Activated naive CD8-positive, alpha-beta T cell treated with anti-CD3 and anti-CD28 coated beads for 36 hours (primary cell): ENCODE measurements around the gene DCAF17. TPM values are rescaled to one million over a fixed set of nuclear protein-coding genes. Genes with fewer than 3 reads are reported as not detected.

Experiments used
- DNase-seq: peaks from one replicate; pipeline ENCODE4 v3.0.0; 2021
- H3K27ac Mint-ChIP-seq: one replicate; pipeline ENCODE4 v1.8.0; 2022; ENCODE audit warnings: mild to moderate bottlenecking, moderate library complexity, mixed read lengths
- H3K27me3 Mint-ChIP-seq: one replicate; pipeline ENCODE4 v1.8.0; 2022; ENCODE audit warnings: mild to moderate bottlenecking, mixed read lengths
- H3K36me3 Mint-ChIP-seq: one replicate; pipeline ENCODE4 v1.8.0; 2021; ENCODE audit warnings: mild to moderate bottlenecking, mixed read lengths
- H3K4me1 Mint-ChIP-seq: one replicate; pipeline ENCODE4 v1.8.0; 2021; ENCODE audit warnings: mixed read lengths
- H3K4me3 Mint-ChIP-seq: one replicate; pipeline ENCODE4 v1.8.0; 2022; ENCODE audit warnings: mild to moderate bottlenecking, moderate library complexity, mixed read lengths
- H3K9me3 Mint-ChIP-seq: one replicate; pipeline ENCODE4 v1.8.0; 2022; ENCODE audit warnings: mixed read lengths
- total RNA-seq, 2 experiments: library from RNA; stranded (reverse); gene quantifications; one replicate each; pipeline ENCODE4 v1.2.3, GENCODE V29; 2021

The DCAF17 gene
- total RNA-seq, 2 experiments from 2014 or later, result 18.8 to 18.9 TPM

DNA sequence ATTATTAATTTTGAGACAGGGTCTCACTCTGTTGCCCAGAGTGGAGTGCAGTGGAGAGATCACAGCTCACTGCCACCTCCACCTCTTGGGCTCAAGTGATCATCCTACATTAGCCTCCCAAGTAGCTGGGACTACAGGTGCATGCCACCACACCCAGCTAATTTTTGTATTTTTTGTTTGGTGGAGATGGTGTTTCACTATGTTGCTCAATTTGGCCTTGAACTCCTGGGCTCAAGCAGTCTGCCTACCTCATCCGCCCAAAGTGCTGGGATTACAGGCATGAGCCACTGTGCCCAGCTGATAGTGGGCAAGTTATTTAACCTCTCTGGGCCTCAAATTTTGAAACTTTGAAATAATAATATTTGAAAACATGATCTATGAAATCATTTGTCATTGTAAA is 26.5 kb downstream of the DCAF17 start:
- Mint-ChIP-seq H3K9me3 (peaks cover 7% of the 10 kb centered on the region), H3K36me3 (peaks cover 43% of the 10 kb centered on the region), H3K4me1 (no peaks in the 10 kb centered on the region), H3K4me3 (no peak overlapping the region), H3K27me3 (no peaks in the 10 kb centered on the region), H3K27ac (no peak overlapping the region)
- DNase-seq, result no peak

DNA sequence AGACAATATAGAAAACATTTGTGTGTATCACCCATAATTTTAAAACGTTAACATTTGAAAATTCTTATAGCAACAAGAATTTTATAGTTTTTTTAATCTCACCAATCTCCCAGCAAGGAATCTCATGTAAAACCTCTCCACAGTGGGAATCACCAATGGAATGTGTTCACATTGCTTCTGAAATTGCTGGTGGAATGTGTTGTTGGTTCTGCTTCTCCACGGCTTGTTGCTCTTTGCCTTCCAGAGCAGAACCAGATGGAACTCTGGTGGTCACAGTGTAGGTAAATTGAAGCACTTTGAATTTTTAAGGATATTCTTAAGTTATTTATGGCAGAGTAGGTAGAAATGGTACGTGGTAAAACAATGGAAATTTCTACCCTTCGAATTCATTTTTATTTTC is 35.1 kb downstream of the DCAF17 start:
- Mint-ChIP-seq H3K9me3 (no peaks in the 10 kb centered on the region), H3K36me3 (peaks cover 19% of the 10 kb centered on the region), H3K4me1 (no peaks in the 10 kb centered on the region), H3K27ac (no peak overlapping the region), H3K27me3 (no peaks in the 10 kb centered on the region), H3K4me3 (no peak overlapping the region)
- no peak for DNase-seq

DNA sequence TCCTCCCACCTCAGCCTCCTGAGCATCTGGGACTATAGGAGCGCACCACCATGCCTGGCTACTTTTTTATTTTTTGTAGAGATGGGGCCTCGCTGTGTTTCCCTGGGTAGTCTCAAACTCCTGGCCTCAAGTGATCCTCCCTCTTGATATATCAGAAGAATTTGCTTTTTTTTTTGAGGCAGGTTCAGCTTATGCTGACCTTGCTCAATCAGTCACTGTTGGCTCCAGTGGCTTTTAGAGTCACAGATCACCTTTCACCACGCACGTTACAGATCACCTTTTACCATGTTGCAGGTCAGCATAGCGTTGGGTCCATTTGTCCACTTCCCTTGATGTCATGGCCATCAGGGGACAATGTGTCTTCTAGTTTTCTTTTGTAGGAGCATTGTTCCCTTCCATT is 36.1 kb downstream of the DCAF17 start:
- no peaks in the 10 kb centered on the region for H3K4me1 Mint-ChIP-seq
- peaks cover 24% of the 10 kb centered on the region for H3K36me3 Mint-ChIP-seq
- no peaks in the 10 kb centered on the region for H3K9me3 Mint-ChIP-seq
- H3K27me3 Mint-ChIP-seq, result no peaks in the 10 kb centered on the region
- DNase-seq, result no peak
- H3K4me3 Mint-ChIP-seq, result no peak overlapping the region
- H3K27ac Mint-ChIP-seq, result no peak overlapping the region

DNA sequence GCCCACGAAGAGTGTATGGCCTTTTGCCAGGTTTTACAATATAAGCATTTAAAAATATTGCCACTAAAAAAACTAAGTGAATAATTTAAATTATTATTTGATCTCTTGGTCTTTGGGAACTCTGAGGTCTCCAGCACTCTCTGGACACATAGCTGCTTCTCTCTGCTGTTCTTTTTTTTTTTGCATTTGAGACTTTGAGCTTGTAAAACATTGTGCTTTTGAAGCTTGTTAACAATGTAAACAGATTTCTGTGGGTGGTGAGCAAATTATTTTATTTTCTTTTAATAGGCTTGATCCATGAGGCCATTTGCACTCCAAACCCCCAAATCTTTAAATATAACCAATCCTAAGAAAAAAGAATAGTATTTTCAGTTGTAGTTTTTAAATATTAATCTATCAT is 42.0 kb downstream of the DCAF17 start:
- Mint-ChIP-seq H3K27me3 (no peaks in the 10 kb centered on the region), H3K9me3 (no peaks in the 10 kb centered on the region)

DNA sequence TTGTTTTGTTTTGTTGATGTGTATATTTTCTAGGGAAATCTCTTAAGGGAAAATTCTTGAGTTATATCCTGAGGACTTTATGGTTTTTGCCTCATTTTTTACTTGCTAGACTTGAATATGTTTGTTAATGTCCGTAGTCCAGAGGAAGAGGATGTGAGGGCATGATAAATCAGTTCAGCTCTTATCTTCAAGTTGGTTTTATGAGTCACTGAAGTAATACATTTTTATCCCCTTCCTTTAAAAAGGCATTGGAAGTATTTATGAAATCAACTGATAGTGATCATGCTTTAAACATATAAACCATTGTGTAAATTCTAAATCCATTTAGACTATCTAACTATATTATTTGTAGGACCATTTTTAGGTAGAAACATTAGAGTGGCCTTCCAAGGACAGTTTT is 44.3 kb downstream of the DCAF17 start:
- Mint-ChIP-seq H3K4me3 (no peak overlapping the region), H3K4me1 (no peaks in the 10 kb centered on the region), H3K27ac (no peak overlapping the region), H3K36me3 (peaks cover 20% of the 10 kb centered on the region), H3K27me3 (no peaks in the 10 kb centered on the region), H3K9me3 (no peaks in the 10 kb centered on the region)
- DNase-seq, result no peak

More for the DNA sequence above, 42.0 kb downstream of the DCAF17 start:
- H3K4me3 Mint-ChIP-seq, result no peak overlapping the region
- no peak overlapping the region for H3K27ac Mint-ChIP-seq
- peaks cover 18% of the 10 kb centered on the region for H3K36me3 Mint-ChIP-seq
- H3K4me1 Mint-ChIP-seq, result no peaks in the 10 kb centered on the region
- no peak for DNase-seq

DNA sequence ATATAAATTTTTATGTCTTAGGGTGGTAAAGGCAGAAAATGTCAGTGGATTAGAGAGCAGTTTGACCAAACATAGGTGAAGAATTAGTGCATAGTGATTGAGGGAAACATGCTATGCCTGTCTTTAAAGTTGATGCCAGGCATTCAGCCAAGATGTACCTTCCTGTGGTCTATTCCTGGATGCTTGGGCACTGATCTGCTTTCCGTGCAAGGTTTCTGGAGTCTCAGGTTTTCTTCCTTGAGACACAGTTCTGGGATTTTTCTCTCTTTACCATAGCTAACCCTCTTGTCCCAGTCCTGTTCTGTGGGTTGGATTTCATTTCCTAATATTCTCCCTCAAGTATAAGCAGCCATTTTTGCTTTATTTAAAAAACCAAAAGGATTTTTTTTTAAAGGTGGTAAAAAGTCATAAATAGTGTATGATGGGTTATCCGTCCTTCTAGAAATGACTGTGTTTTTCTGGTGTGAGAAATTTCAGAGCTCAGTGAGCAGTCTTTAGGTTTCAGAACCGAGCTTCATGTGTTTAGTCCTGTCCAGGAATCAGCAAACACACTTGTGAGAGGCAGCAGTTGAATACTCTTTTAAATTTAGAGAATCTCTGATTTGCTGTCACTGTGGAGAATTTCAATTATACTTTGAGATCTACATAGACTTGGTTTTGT is 45.3 kb downstream of the DCAF17 start:
- no peaks in the 10 kb centered on the region for H3K9me3 Mint-ChIP-seq
- no peak overlapping the region for H3K4me3 Mint-ChIP-seq
- peaks cover 20% of the 10 kb centered on the region for H3K36me3 Mint-ChIP-seq

DNA sequence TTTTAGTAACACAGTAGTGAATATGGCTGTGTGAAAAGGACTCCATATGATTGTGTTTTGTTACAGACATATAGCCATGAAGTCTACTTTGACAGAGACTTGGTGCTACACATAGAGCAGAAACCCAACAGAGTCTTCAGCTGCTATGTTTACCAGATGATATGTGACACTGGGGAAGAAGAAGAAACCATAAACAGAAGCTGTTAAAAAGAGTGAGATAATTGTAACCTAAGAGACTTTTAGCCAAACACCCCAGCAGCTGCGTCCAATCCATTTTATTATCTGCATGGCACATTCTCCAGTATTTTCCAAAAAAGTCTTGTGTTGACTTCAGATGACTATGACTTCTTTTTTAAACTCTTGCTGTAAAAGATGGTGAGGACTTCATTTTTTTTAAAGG is 46.9 kb downstream of the DCAF17 start:
- Mint-ChIP-seq H3K4me3 (no peak overlapping the region), H3K27ac (no peak overlapping the region), H3K36me3 (peaks cover 21% of the 10 kb centered on the region), H3K27me3 (no peaks in the 10 kb centered on the region), H3K9me3 (no peaks in the 10 kb centered on the region), H3K4me1 (no peaks in the 10 kb centered on the region)
- no peak for DNase-seq

More for the DNA sequence above, 45.3 kb downstream of the DCAF17 start:
- H3K27me3 Mint-ChIP-seq, result no peaks in the 10 kb centered on the region
- no peaks in the 10 kb centered on the region for H3K4me1 Mint-ChIP-seq
- no peak for DNase-seq
- H3K27ac Mint-ChIP-seq, result no peak overlapping the region

DNA sequence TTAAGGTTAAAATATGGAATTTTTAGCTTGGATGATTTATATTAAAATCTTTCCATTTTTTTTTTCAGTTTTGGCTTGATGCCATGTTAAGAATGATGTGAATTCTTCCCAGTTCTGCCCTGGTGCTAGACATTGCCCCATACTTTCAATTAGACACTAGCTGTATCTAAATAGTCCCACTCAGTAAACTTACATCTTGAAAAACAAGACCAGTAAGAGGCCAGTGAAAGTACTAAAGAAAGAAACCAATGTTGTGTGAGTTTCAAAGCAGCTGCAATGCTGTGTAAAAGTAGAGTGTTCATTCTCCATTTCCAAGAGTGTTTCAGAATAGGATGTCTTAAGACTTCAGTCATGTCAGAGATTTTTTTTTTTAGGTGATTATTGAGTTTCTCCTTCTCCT is 48.3 kb downstream of the DCAF17 start:
- H3K27me3 Mint-ChIP-seq, result no peaks in the 10 kb centered on the region
- no peaks in the 10 kb centered on the region for H3K9me3 Mint-ChIP-seq
- DNase-seq, result no peak
- H3K27ac Mint-ChIP-seq, result no peak overlapping the region
- peaks cover 30% of the 10 kb centered on the region for H3K36me3 Mint-ChIP-seq
- no peaks in the 10 kb centered on the region for H3K4me1 Mint-ChIP-seq
- H3K4me3 Mint-ChIP-seq, result no peak overlapping the region

DNA sequence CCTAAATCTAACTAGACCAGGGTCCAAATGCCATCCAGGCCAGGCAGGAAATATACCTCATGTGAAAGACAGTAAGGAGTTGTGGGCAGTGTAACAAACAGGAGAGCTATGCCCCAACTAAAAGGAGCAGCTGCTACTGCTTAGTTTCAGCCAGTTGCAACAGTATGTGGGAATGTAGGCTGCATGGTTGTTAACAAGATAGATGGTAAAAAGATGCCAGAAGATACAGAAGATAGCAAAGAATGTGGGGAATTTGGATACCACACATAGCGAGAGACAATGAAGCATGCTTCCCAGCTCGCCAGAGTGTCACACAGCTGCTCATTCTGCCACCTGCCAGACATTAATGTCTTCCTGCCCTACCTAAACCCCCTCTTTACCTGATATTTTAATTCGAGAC is 48.9 kb downstream of the DCAF17 start:
- Mint-ChIP-seq H3K27ac (no peak overlapping the region), H3K36me3 (peaks cover 34% of the 10 kb centered on the region), H3K4me1 (no peaks in the 10 kb centered on the region), H3K27me3 (no peaks in the 10 kb centered on the region), H3K4me3 (no peak overlapping the region), H3K9me3 (no peaks in the 10 kb centered on the region)
- DNase-seq, result no peak

DNA sequence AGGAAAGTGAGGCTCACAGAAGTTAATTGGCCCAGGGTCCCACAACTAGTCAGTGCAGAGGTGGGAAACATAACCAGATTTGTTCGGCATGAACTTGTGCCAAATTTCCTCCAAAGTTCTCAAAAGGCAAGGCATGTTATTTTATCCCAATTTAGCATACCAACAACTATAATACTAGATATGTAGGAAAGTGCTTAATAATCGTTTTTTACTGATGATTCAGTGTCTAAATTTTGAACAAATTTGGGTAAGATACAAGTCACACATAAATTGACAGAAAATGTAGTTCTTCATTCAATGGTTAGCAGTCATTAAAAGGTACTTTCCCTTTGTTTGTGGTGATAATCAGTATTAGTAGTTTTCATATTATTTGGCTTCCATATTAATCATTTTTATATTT is 49.8 kb downstream of the DCAF17 start:
- H3K27me3 Mint-ChIP-seq, result no peaks in the 10 kb centered on the region
- no peak overlapping the region for H3K27ac Mint-ChIP-seq
- H3K36me3 Mint-ChIP-seq, result peaks cover 41% of the 10 kb centered on the region
- H3K9me3 Mint-ChIP-seq, result peaks cover 3% of the 10 kb centered on the region
- DNase-seq, result no peak
- no peak overlapping the region for H3K4me3 Mint-ChIP-seq
- no peaks in the 10 kb centered on the region for H3K4me1 Mint-ChIP-seq

DNA sequence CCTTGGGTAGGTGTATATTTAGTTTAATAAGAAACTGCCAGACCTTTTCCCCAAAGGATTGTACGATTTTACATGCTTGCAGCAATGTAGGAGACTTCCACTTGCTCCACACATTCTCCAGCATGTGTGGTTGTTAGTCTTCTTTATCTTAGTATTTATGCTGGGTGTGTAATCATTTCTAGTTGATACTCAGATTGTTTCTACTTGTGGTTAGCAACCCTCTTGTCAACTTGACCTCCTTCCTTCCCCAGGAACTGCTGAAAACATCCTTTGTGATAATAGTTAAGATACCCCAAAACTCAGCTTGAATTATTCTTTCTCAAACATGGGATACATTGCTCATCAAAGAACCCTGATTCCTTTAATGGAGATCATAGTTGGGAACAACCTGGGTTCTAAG is 51.1 kb downstream of the DCAF17 start:
- Mint-ChIP-seq H3K4me3 (no peak overlapping the region), H3K4me1 (no peaks in the 10 kb centered on the region), H3K27ac (no peak overlapping the region), H3K36me3 (peaks cover 48% of the 10 kb centered on the region), H3K9me3 (peaks cover 7% of the 10 kb centered on the region), H3K27me3 (no peaks in the 10 kb centered on the region)
- no peak for DNase-seq

DNA sequence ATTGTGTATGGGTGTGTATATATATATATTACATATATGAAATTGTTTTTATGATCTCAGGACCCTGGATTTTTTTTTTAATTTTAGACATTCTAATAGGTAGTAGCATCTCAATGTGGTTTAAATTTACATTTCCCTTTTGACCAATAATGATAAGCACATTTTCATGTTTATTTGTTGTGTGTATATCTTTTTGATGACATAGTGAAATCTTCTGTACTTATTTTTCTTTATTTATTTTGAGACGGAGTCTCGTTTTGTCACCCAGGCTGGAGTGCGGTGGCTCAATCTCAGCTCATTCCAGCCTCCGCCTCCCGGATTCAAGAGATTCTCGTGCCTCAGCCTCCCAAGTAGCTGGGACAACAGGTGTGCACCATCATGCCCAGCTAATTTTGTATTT is 53.2 kb downstream of the DCAF17 start:
- no peak for DNase-seq

DNA sequence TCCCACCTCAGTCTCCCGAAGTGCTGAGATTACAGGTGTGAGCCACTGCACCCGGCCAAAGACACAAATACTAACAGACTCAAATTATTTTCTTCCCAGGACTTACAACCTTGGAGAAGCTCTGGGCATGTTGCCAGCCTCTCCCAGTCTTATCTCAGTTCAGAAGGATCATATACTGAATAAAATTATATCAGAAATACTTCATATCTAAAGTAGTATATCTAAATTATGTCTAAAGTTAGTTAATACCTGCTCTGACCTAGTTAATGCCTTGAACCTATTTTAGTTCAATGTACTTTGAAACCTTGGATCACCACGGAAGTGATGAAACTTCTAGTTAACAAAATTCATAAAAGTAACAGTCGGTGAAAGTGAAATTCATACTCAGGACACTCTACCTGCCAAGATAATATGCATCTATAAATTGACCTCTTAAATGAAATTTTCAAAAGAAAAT is 53.8 kb downstream of the DCAF17 start:
- Mint-ChIP-seq H3K4me3 (no peak overlapping the region), H3K27ac (no peak overlapping the region)

More for the DNA sequence above, 53.2 kb downstream of the DCAF17 start:
- Mint-ChIP-seq H3K27me3 (no peaks in the 10 kb centered on the region), H3K27ac (no peak overlapping the region), H3K36me3 (peaks cover 47% of the 10 kb centered on the region), H3K4me3 (no peak overlapping the region), H3K9me3 (peaks cover 7% of the 10 kb centered on the region), H3K4me1 (no peaks in the 10 kb centered on the region)

DNA sequence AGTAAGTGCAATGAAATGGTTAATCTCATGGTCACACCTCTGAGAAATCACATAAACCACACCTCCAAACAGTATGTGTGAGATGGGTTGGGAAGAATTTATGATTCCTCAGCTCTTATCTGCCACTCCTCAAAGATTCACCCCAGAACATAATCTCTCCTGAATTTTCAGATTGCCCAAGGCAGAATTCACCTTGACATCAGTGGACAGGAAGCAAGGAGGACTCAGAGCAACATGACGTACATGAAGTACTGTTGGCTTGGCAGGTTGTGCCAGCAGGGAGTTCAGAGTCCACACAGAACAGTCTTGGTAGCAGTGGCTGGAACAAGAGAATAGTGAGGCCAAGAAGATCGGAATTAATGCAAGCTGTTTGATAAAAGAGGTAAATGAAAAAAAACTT is 56.6 kb downstream of the DCAF17 start:
- Mint-ChIP-seq H3K27me3 (no peaks in the 10 kb centered on the region), H3K9me3 (peaks cover 7% of the 10 kb centered on the region), H3K36me3 (peaks cover 37% of the 10 kb centered on the region), H3K4me1 (no peaks in the 10 kb centered on the region), H3K27ac (no peak overlapping the region), H3K4me3 (no peak overlapping the region)
- no peak for DNase-seq

More for the DNA sequence above, 53.8 kb downstream of the DCAF17 start:
- Mint-ChIP-seq H3K27me3 (no peaks in the 10 kb centered on the region), H3K4me1 (no peaks in the 10 kb centered on the region), H3K36me3 (peaks cover 44% of the 10 kb centered on the region), H3K9me3 (peaks cover 7% of the 10 kb centered on the region)
- no peak for DNase-seq

DNA sequence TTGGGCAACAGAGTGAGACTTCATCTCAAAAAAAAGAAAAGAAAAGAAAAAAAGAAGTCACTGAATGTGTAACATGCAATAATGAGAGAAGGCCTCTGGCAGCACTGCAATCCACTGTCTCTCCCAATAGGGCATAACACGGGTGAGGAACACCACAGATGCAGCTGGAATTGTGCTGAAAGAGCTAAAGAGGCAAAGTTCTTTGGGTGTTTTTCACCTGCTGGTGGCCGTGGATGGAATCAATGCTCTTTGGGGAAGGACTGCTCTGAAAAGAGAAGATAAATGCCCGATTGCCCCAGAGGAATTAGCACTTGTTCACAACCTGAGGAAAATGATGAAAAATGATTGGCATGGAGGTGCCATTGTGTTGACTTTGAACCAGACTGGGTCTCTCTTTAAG is 57.3 kb downstream of the DCAF17 start:
- Mint-ChIP-seq H3K4me3 (no peak overlapping the region), H3K36me3 (peaks cover 37% of the 10 kb centered on the region), H3K4me1 (no peaks in the 10 kb centered on the region), H3K9me3 (peaks cover 8% of the 10 kb centered on the region), H3K27me3 (no peaks in the 10 kb centered on the region), H3K27ac (no peak overlapping the region)
- DNase-seq, result no peak

DNA sequence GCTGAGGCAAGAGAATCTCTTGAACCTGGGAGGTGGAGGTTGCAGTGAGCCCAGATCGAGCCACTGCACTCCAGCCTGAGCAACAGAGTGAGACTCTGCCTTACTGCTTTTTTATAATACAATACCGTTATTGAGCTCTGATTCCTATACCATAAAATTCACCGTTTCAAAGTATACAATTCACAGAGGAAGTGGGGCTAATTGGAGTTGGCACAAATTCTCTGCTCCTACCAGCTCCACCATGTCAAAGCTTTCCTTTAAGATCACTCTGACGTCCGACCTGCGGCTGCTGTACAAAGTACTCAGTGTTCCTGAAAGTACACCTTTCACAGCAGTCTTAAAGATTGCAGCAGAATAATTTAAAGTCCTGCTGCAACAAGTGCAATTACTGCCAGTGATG is 58.6 kb downstream of the DCAF17 start:
- no peak for DNase-seq
- Mint-ChIP-seq H3K9me3 (peaks cover 15% of the 10 kb centered on the region), H3K4me1 (no peaks in the 10 kb centered on the region), H3K27me3 (no peaks in the 10 kb centered on the region), H3K4me3 (no peak overlapping the region), H3K36me3 (peaks cover 36% of the 10 kb centered on the region), H3K27ac (no peak overlapping the region)
